Measurements from ENCODE around the gene CDNF.

The CDNF gene

GRCh38 chr10:14836208-14836607 lies 1.6 kb downstream of the CDNF start:
- TF ChIP-seq CTCF (IDR thresholded peaks at IDR 0.05), result no peak

GRCh38 chr10:14833106-14833505 lies 4.7 kb downstream of the CDNF start:
- TF ChIP-seq CTCF (IDR thresholded peaks at IDR 0.05), result no peak

GRCh38 chr10:14826076-14826829 lies 11.6 kb downstream of the CDNF start:
- no peak for TF ChIP-seq CTCF (IDR thresholded peaks at IDR 0.05)

GRCh38 chr10:14823966-14824365 lies 13.9 kb downstream of the CDNF start:
- no peak for TF ChIP-seq CTCF (IDR thresholded peaks at IDR 0.05)

GRCh38 chr10:14822879-14823755 lies 14.7 kb downstream of the CDNF start:
- TF ChIP-seq CTCF (IDR thresholded peaks at IDR 0.05), result peak; percentile 73

GRCh38 chr10:14821635-14822375 lies 16.0 kb downstream of the CDNF start:
- no peak for TF ChIP-seq CTCF (IDR thresholded peaks at IDR 0.05)

GRCh38 chr10:14820775-14821154 lies 17.1 kb downstream of the CDNF start:
- no peak for TF ChIP-seq CTCF (IDR thresholded peaks at IDR 0.05)

All from LNCAP (cell line).